Mucosa of stomach (tissue), 1 donor: ENCODE data around the gene IKZF3.
"Not testable (repeated sequence)": the region's sequence is repeated elsewhere in the genome, so short reads cannot be mapped to it uniquely, and the experiment has no call there.

Source experiments
- H3K27me3 ChIP-seq: one replicate; pipeline ENCODE4 v1.7.0; 2013; ENCODE audit warnings: mild to moderate bottlenecking, low read length; ENCODE audit not compliant: control insufficient read depth, insufficient read depth
- H3K36me3 ChIP-seq: one replicate; pipeline ENCODE4 v1.7.0; 2013; ENCODE audit warnings: low read length; ENCODE audit not compliant: control insufficient read depth, insufficient read depth
- H3K4me1 ChIP-seq: one replicate; pipeline ENCODE4 v1.7.0; 2013; ENCODE audit warnings: mild to moderate bottlenecking, low read length; ENCODE audit not compliant: control insufficient read depth, insufficient read depth
- H3K4me3 ChIP-seq: one replicate; pipeline ENCODE4 v1.7.0; 2013; ENCODE audit warnings: low read length
- H3K9ac ChIP-seq: one replicate; pipeline ENCODE4 v1.7.0; 2013; ENCODE audit warnings: mild to moderate bottlenecking, low read length, moderate library complexity
- H3K9me3 ChIP-seq: one replicate; pipeline ENCODE4 v1.7.0; 2013; ENCODE audit warnings: mild to moderate bottlenecking, low read length, moderate library complexity; ENCODE audit not compliant: control insufficient read depth
- donor health status: Pancreatic carcinoma.

IKZF3 gene

DNA sequence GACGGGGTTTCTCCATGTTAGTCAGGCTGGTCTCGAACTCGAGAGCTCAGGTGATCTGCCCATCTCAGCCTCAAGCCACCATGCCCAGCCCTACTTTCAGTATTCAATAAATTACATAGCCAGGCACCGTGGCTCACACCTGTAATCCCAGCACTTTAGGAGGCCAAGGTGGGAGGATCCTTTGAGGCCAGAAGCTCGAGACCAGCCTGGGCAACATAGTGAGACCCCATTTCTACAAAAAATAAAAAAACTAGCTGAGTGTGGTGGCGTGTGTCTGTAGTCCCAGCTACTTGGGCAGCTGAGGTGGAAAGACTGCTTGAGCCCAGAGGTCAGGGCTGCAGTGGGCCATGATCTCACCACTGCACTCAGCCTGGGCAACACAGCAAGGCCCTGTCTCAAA is 142.0 kb downstream of the IKZF3 start:
- Histone ChIP-seq H3K9ac (no peak overlapping the region), H3K27me3 (no peaks in the 10 kb centered on the region), H3K4me3 (no peak overlapping the region), H3K9me3 (no peaks in the 10 kb centered on the region), H3K36me3 (peaks cover 13% of the 10 kb centered on the region), H3K4me1 (peaks cover 14% of the 10 kb centered on the region)

DNA sequence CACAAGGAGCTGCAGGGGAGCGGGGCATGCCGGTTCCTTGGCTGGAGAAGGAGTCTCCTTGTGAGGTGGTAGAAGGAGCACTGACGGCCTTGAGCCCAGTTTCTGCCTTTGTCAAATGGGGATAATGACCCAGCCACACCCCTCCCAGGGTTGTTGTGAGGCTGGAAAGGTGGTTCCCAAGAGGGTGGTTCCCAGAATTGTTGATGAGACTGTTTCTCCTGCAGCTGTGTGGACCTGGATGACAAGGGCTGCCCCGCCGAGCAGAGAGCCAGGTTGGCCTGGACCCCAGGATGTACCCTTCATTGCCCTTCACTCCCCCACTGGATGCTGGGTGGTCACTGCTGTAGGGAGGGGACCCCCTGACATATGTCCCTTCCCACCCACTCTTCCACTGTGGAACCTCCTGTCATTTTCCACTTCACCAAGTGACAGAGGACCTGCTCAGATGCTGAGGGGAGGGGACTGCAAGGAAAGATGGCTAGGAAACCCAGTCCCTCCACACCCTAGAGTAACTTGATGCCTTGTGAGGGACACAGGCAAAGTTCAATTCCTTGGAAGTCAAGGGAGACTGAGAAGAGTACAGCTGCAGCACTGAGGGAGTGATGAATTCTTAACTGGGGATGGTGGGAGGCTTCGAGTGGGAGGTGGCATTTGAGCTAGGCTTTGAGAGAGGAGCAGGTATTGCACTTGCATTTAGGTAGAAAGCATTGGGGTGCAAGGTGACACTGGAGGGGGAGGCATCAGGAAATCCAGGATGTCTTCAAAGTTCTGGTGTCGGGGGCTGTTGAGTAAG is 144.4 kb downstream of the IKZF3 start:
- Histone ChIP-seq H3K9me3 (no peaks in the 10 kb centered on the region), H3K4me1 (peaks cover 37% of the 10 kb centered on the region), H3K36me3 (peaks cover 17% of the 10 kb centered on the region), H3K27me3 (no peaks in the 10 kb centered on the region), H3K4me3 (no peak overlapping the region), H3K9ac (no peak overlapping the region)

DNA sequence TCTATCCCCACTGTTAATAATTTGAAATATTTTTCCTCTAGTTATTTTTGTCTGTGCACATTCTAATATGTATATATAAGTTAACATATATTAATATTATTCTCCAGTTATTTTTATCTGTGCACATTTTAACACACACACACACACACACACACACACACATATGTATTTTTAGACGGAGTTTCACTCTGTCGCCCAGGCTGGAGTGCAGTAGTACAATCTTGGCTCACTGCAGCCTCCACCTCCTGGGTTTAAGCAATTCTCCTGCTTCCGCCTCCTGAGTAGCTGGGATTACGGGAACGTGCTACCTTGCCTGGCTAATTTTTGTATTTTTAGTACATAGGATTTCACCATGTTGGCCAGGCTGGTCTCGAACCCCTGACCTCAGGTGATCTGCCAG is 146.5 kb downstream of the IKZF3 start:
- no peaks in the 10 kb centered on the region for H3K9me3 ChIP-seq
- no peak overlapping the region for H3K4me3 ChIP-seq
- no peak overlapping the region for H3K9ac ChIP-seq
- peaks cover 30% of the 10 kb centered on the region for H3K4me1 ChIP-seq
- H3K27me3 ChIP-seq = no peaks in the 10 kb centered on the region
- peaks cover 17% of the 10 kb centered on the region for H3K36me3 ChIP-seq

DNA sequence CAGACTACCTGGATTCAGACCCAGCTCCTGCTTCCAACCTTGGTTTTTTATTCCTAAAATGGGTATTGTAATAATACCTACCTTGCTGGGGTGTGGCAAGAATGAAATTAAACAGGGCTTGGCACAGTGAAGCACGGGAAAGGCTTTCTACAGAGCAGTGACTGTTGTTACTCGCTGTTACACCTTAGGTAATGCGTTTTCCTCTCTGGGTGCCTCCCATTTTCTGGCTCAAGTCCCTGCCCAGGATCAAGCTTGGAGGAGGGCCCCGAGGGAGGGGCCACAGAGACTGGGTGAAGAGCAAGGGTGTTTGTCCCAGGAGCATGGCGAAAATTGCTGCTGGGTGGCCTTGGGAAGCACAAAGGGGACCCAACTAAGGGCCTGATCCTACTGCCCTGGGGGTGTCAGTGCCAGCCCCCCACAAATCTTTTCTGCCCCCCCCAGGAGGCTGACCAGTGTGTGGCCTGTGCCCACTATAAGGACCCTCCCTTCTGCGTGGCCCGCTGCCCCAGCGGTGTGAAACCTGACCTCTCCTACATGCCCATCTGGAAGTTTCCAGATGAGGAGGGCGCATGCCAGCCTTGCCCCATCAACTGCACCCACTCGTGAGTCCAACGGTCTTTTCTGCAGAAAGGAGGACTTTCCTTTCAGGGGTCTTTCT is 147.1 kb downstream of the IKZF3 start:
- Histone ChIP-seq H3K4me3 (no peak overlapping the region), H3K36me3 (peaks cover 17% of the 10 kb centered on the region), H3K4me1 (peaks cover 30% of the 10 kb centered on the region), H3K27me3 (no peaks in the 10 kb centered on the region), H3K9me3 (no peaks in the 10 kb centered on the region), H3K9ac (peak overlapping the region; percentile 54)

GRCh38 chr17:39716073-39716818 is 147.9 kb downstream of the IKZF3 start:
- H3K4me3 ChIP-seq = no peak overlapping the region
- H3K4me1 ChIP-seq = peaks cover 30% of the 10 kb centered on the region
- H3K9me3 ChIP-seq = no peaks in the 10 kb centered on the region
- no peaks in the 10 kb centered on the region for H3K27me3 ChIP-seq
- H3K9ac ChIP-seq = peak overlapping the region; percentile 54
- peaks cover 23% of the 10 kb centered on the region for H3K36me3 ChIP-seq

GRCh38 chr17:39715375-39716072 is 148.6 kb downstream of the IKZF3 start:
- Histone ChIP-seq H3K4me1 (peaks cover 30% of the 10 kb centered on the region), H3K4me3 (no peak overlapping the region), H3K36me3 (peaks cover 23% of the 10 kb centered on the region), H3K9ac (peak overlapping the region; percentile 54), H3K9me3 (no peaks in the 10 kb centered on the region), H3K27me3 (no peaks in the 10 kb centered on the region)

- peaks cover 25% of the 10 kb centered on the region for H3K4me1 ChIP-seq
- H3K4me3 ChIP-seq = no peak overlapping the region
- H3K9ac ChIP-seq = no peak overlapping the region
- peaks cover 33% of the 10 kb centered on the region for H3K36me3 ChIP-seq
- no peaks in the 10 kb centered on the region for H3K9me3 ChIP-seq
- no peaks in the 10 kb centered on the region for H3K27me3 ChIP-seq
Measured at GRCh38 chr17:39714234-39714633, 149.9 kb downstream of the IKZF3 start.

- Histone ChIP-seq H3K27me3 (no peaks in the 10 kb centered on the region), H3K4me3 (no peak overlapping the region), H3K9me3 (no peaks in the 10 kb centered on the region), H3K36me3 (peaks cover 44% of the 10 kb centered on the region), H3K9ac (no peak overlapping the region), H3K4me1 (peaks cover 27% of the 10 kb centered on the region)
Measured at GRCh38 chr17:39711851-39712250, 152.3 kb downstream of the IKZF3 start.

- H3K9ac ChIP-seq, H3K27me3 ChIP-seq, H3K9me3 ChIP-seq, H3K4me3 ChIP-seq: not testable (repeated sequence)
- H3K4me1 ChIP-seq = peaks cover 27% of the 10 kb centered on the region
- peaks cover 45% of the 10 kb centered on the region for H3K36me3 ChIP-seq
Measured at GRCh38 chr17:39711071-39711470, 153.0 kb downstream of the IKZF3 start.

DNA sequence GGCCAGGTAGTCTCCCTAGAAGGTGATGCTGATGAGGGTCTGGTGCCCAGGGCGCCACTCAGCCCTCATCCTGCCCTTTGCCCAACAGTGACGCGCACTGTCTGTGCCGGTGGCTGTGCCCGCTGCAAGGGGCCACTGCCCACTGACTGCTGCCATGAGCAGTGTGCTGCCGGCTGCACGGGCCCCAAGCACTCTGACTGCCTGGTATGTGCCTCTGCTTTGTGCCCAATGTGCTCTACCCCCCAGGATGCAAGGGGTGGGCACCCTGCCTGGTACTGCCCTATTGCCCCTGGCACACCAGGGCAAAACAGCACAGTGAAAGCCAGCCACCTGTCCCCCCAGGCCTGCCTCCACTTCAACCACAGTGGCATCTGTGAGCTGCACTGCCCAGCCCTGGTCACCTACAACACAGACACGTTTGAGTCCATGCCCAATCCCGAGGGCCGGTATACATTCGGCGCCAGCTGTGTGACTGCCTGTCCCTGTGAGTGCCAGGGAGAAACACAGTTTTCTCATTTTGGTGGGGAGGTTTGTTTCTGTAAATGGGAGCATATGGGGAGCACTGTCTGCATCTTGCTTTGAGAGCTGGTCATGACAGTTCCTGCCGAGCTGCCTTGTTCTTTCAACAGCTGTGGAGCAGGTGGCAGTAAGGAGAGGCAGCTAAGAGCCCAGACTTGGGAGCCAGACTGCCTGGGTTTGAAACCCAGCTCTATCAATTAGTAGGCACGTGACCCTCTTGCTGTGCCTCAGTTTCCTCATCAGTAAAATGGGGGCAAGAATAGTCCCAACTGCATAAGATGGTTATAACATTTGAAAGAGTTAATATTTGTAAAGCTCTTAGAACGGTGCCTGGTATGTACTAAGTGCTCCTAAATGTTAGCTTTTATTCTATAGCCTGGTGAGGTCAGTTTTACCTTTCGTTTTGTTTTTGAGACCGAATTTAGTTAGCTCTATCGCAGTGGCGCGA is 153.8 kb downstream of the IKZF3 start:
- H3K36me3 ChIP-seq = peaks cover 37% of the 10 kb centered on the region
- no peak overlapping the region for H3K4me3 ChIP-seq

More for the DNA sequence above, 153.8 kb downstream of the IKZF3 start:
- Histone ChIP-seq H3K4me1 (peaks cover 27% of the 10 kb centered on the region), H3K9ac (no peak overlapping the region), H3K9me3 (no peaks in the 10 kb centered on the region), H3K27me3 (no peaks in the 10 kb centered on the region)
